ENCODE measurements around the gene AIG1.

AIG1 gene

GRCh38 chr6:143372199-143372882 lies 311.7 kb downstream of the AIG1 start:
- no peak for DNase-seq (ENCODE audit: low read depth)

GRCh38 chr6:143374014-143374413 lies 313.3 kb downstream of the AIG1 start:
- DNase-seq (ENCODE audit: low read depth): no peak

GRCh38 chr6:143375022-143375585 lies 314.4 kb downstream of the AIG1 start:
- DNase-seq (ENCODE audit: low read depth): no peak

- DNase-seq (ENCODE audit: low read depth): no peak
These were observed 315.7 kb downstream of the AIG1 start for GRCh38 chr6:143376375-143376774.

- DNase-seq (ENCODE audit: low read depth): no peak
These were observed 316.2 kb downstream of the AIG1 start for GRCh38 chr6:143376861-143377260.

GRCh38 chr6:143385636-143386035 lies 324.9 kb downstream of the AIG1 start:
- no peak for DNase-seq (ENCODE audit: low read depth)

- DNase-seq (ENCODE audit: low read depth): no peak
These were observed 329.6 kb downstream of the AIG1 start for GRCh38 chr6:143390278-143390677.
